ENCODE data around the gene FGFRL1.

Gene FGFRL1
- 29.1 to 71.0 (median 46.9) reads per million in 4 experiments for total RNA-seq

GRCh38 chr4:1011022-1011665, at the start of gene FGFRL1:
Gene FGFRL1 (plus strand): TSS chr4:1011626. CDS start chr4:1012486, 860 bp downstream.
- DNase-seq: peak; percentile 84

DNA sequence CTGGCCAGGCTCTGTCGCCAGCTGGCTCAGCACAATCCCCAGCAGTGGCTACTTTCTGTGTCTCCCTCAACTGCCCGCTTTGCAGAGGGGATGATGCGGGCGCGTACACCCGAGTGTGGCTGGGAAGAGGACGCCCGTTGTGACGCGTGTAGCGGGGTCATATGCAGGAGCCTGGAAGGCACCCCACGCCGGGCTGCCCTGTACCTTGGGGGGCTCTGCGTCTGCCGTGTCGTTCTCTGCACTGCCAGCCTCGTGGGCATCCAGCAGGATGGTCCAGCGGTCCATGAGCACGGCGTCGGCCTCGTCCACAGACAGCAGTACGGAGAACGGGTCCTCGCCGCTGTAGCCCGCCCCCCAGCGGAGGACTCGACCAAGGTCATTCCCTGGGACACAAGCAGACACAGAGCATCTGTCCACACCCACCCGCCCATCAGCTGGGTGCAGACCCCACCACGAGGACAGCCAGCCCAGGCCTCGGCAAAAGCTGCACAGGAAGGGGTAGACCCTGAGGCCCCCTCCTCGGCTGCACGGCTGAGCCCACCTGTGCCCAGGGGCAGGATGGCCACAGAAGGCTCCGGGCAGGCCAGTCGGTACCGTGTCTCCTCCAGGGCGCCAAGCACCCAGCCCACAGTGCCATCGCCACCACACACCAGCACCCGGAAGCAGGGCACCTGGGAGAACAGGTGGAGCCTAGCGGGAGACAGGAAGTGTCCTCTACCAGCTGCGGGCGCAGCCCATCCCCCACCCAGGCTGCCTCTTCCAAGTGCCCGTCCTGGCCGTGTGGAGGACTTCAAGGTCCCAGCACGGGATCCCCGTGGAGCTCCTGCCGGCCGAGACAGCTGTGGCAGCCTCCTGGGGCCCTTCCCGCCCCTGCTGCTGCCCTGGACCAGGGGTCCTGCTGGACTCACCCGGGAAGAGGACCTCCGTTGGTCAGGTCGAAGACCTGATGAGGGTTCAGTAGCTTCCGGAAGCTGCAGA, 48.9 kb upstream of the FGFRL1 start:
- DNase-seq: no peak

- DNase-seq: no peak
These were observed 47.9 kb upstream of the FGFRL1 start for GRCh38 chr4:963276-964225.

- DNase-seq: no peak
These were observed 46.9 kb upstream of the FGFRL1 start for GRCh38 chr4:964346-965025.

GRCh38 chr4:965048-965765, 46.2 kb upstream of the FGFRL1 start:
- DNase-seq: no peak

- no peak for DNase-seq
These were observed 45.7 kb upstream of the FGFRL1 start for GRCh38 chr4:965766-966134.

DNA sequence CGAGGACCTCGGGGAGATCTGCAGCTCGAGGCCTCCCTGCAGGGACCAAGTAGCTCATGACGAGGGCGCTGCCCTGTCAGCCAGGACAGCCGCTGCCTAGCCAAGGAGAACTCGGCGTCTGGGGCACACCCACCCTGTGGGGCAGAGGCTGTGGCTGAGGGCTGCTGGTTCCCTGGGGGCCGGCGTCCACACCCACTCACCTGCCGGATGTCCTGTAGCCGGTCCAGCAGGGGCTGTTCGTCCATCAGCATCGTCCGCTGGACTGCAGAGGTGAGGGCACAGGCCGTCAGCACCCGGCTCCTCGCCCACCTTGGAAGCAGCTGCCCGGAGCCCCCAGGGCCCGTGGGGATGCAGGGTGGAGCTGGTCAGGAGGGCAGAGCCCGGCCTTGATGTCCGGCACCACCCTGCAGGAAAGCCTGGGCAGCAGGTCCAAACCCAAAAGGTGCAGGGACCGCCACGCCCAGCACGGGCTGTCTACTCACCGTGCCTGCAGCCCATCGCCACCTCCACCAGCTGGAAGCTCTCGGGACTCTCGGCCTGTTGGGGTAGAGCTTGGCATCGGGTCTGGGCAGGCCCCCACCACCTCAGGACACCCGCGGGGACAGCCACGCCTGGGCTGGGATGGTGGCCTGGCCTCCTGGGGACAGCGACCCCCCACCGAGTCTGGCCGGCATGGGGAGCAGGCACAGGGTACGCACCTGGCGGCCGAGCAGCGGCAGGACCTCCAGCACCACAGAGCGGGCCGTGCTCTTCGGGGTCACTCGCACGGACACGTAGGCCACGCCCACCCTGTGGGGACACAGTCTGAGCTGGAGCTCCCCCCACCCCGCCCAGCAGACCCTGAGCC, 44.9 kb upstream of the FGFRL1 start:
- no peak for DNase-seq

GRCh38 chr4:967113-968104, 44.0 kb upstream of the FGFRL1 start:
- DNase-seq: no peak

- no peak for DNase-seq
These were observed 43.2 kb upstream of the FGFRL1 start for GRCh38 chr4:968221-968620.

DNA sequence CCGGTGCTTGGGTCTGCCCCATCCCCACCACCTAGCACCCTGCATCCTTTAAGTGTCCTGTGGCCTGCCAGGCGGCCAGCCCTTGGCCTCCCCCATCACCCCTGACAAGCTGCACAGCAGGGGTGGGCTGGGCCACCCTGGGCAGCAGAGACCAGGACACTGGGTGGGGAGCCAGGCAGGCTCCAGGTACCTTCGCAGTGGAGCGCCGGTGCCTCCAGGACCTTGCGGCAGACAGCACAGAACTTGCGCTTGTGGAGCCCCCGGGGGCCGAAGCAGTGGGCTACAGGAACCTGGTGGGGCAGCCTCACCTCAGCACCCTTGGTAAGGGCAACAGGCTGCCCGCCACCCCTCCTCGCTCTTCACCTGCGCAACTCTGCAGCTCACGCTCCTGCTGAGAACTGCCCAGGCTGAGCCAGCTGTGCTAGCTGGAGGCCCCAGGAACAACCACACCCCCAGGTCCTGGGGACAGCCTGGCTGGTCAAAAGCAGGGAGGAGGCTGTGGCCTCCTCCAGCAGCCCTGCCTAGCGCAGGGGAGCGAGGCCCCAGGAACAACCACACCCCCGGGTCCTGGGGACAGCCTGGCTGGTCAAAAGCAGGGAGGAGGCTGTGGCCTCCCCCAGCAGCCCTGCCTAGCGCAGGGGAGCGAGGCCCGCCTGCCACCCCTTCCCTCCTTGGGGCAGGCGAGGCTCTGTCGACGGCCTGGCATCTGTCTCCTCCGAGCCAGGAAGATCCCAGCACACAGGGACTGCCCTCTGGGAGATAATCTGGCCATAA, 42.6 kb upstream of the FGFRL1 start:
- DNase-seq: no peak

DNA sequence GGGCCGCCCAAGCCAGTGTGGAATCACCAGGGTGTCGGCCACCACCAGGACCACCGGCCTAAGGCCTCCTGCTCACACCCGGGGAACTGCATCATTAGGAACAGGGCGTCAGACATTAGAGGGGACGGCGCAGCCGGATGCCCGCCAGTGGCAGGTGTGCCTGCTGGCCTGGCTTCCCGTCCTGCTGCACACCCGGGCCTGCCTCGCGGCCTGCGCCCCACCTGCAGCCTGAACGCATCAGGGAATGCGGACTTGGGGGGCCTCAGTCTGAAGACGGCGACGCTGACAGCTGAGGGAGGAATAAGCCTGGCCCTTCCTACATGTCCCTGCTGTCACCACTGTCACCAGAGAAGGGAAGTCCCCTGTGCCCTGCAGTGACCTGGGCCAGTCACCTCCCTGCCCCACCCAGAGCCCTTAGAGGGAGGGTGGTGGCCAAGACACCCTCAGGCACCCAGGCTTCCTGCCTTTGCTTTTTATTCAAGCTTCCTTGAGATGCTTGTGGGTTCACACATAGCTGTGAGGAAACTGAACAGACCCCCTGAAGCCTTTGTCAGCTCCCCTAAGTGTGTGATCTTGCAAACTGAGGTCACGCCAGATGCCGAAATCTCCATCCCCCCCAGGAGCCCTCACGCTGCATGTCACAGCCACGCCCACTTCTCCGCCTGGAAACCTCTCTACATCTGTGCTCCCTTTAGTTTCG, 41.2 kb upstream of the FGFRL1 start:
- DNase-seq: peak; percentile 28

- no peak for DNase-seq
These were observed 40.4 kb upstream of the FGFRL1 start for GRCh38 chr4:970854-971520.

DNA sequence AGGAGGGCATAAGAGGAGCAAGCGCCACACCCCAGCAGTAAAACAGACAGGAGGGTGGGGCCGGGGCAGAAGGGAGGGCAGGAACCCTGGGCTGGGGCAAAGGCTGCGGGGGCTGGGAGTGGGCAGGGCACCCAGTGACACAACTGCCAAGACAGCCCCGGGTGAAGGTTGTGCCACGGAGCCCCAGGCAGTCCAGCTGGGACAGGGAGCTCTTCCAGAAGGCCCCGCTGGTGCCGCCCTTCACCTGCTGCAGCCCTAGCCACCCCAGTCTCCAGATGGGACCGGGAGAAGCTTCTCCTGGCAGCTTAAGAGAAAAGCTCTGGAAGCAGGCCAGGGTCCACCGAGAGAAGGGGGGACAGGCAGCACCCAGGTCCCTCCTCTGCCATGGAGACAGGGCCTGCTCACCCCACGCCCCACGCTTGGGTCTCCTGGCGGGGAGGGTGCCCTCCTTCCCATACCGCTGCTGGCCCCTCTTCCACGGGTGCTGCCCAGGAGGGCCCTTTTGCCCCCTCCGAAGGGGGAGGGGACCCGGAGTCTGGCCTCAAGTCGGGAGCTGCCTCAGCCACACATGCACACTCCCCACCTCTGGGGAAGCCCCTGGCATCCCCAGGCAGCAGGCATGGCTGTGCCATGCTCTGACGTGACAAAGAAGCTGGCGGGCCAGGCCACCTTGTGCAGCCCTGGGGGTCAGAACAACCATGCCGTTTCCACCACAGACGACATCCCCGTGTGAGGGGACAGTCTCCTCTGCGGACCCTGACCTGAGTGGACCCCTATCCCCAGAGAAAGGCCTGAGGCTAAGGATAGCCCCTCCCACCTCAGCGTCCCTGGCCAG, 39.5 kb upstream of the FGFRL1 start:
- no peak for DNase-seq

- DNase-seq: peak; percentile 48
These were observed 38.6 kb upstream of the FGFRL1 start for GRCh38 chr4:972651-973424.

Measured in effector CD8-positive, alpha-beta T cell (primary cell).